HG03175 (cell line): ENCODE results near the gene IMMP2L.

Experiments
- ATAC-seq: cut with Tn5 transposase; IDR thresholded peaks from one replicate; pipeline ENCODE4 v1.9.1; 2021; ENCODE audit warnings: mild to moderate bottlenecking, moderate library complexity; ENCODE audit not compliant: unreplicated experiment

IMMP2L gene

DNA sequence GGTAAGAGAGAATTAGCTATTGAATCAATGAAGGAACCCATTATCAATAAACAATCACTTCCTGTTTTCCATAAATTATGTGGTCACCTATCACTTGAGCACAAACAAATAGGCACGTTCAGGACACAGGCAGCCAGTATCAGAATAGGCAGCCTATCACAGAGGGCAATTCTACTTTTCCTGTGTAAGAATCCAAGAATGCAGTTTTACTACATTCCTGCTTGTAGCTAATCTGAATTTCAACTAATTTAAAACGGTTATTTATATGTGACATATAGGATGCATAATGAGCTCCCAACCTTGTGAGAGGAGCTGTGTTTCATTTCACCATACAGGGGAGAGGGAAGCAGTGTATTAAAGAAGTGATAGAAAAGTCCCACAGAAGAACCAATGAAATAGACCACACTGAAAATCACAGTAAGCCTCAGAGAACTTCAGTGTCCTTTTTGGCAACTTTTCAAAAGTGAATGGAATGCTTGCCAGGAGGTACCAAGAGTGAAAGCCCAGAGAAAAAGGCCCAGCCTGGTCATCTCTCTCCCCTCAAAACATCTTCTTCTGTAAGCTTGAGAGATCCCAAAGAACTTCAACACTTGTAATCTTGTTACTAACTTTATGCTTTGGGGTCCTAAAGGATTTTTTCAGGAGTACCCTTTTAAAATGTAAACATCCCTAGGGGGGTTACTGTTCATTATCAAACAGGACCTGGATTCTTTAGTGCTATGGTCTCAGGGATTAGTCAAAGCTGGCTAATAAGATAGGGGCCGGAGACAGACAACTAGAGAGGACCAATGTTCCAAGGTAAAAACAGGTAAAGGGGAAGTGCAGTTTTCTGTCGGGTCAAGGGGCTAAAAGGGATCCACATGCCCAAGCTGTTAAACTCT is 1.3 kb downstream of the IMMP2L start:
- ATAC-seq, result no peak

DNA sequence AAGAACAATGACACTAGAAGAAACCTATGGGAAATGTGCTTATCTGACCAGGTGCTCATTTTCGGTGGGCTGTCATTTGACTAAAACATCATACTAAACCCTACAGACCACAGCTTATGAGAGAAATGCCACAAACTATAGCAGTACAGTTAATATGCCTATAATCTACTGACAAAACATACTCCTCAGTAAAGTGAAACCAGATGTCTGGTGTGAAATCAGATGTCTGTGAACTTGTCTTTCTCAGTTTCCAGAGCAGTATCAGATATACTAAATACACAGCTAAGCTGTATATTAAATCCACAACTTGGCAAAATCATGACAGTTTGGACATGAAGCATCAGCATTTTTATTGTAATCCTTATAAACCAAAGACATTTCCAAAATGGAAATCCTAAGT is 3.3 kb downstream of the IMMP2L start:
- ATAC-seq, result peak; percentile 75

- ATAC-seq, result no peak
These were observed 5.3 kb downstream of the IMMP2L start for GRCh38 chr7:111556977-111557376.

GRCh38 chr7:111554086-111554485 is 8.2 kb downstream of the IMMP2L start:
- no peak for ATAC-seq

- no peak for ATAC-seq
These were observed 21.2 kb downstream of the IMMP2L start for GRCh38 chr7:111541067-111541466.

GRCh38 chr7:111540199-111540815 is 22.0 kb downstream of the IMMP2L start:
- ATAC-seq, result no peak

DNA sequence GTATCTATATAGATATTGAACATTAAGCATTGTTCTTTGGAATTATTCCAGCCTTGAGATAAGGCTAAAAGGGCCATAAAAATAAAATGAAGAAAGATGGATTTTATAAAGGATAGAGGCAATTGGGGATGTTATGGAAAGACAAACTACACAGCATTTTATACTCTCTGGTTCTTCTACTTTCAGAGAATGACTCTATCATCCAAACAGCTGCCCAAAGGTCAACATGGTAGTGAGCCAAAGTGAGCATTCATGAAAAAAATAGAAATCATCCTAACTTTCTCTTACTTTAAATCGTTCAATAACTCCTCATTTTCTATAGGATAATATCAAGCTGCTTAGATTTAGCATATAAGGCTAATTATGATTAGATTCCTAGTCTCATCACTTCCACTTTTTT is 25.2 kb downstream of the IMMP2L start:
- no peak for ATAC-seq

GRCh38 chr7:111535142-111535870 is 27.0 kb downstream of the IMMP2L start:
- ATAC-seq, result no peak

GRCh38 chr7:111532625-111533024 is 29.7 kb downstream of the IMMP2L start:
- ATAC-seq, result no peak

- ATAC-seq, result no peak
These were observed 30.3 kb downstream of the IMMP2L start for GRCh38 chr7:111531993-111532392.

GRCh38 chr7:111530356-111530668 is 32.0 kb downstream of the IMMP2L start:
- ATAC-seq, result no peak

- ATAC-seq, result no peak
These were observed 32.6 kb downstream of the IMMP2L start for GRCh38 chr7:111529507-111530355.

DNA sequence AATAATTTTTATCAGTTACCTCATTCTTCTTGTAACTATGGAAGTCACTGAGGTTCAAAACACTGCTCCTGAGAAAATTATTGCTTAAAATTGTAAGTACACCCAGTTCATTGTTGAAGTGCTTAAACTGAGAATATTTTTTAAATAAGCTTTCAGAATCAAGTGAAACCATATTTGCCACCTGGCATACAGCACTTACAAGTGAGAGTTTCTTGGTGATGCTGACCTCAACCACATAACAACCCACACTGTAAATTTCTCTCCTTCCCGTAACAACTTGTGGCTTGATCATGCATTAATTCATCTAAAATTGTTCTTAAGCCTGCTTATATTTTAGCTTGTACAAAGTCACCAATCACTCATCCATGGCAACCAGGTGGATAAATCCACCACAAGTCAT is 34.0 kb downstream of the IMMP2L start:
- peak; percentile 64 for ATAC-seq

GRCh38 chr7:111527545-111527944 is 34.7 kb downstream of the IMMP2L start:
- ATAC-seq, result peak; percentile 88

DNA sequence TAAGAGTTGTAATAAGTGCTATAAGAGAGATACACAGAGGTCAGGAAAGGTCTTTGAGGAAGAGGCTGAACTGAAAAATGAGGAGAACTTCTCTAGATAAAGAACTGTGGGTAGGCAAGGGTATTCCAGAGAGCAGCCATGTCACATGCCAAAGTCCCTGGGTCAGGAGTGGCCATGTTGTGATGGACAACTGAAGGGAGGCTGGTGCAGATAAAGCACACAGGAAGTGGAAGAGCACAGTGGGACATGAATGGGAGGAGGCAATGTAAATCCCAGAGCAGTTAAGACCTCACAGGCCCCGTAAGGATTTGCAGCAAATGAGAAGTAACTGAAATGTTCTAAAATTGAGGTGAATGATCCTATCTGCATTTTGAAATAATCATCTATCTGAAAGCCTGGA is 37.2 kb downstream of the IMMP2L start:
- ATAC-seq, result no peak

GRCh38 chr7:111521660-111522059 is 40.6 kb downstream of the IMMP2L start:
- no peak for ATAC-seq

GRCh38 chr7:111518264-111518663 is 44.0 kb downstream of the IMMP2L start:
- ATAC-seq, result no peak

DNA sequence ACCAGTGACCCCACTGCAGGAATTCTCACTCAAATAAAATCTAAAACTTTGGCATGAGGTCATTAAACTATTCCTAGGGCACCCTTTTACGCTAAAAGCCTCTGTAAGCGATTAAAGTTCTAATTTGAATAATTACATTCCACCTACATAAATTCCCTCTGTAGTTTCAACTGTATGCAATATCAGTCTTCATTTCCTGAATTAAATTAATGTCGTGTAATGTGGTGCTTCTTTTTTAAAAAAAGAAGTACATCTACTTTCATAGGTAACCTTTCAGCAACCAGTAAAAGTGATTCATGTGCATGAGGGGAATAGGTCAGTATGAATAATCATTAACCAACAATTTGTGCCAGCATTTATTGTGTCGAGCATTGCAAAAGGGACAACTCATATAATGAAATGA is 44.7 kb downstream of the IMMP2L start:
- ATAC-seq, result no peak

DNA sequence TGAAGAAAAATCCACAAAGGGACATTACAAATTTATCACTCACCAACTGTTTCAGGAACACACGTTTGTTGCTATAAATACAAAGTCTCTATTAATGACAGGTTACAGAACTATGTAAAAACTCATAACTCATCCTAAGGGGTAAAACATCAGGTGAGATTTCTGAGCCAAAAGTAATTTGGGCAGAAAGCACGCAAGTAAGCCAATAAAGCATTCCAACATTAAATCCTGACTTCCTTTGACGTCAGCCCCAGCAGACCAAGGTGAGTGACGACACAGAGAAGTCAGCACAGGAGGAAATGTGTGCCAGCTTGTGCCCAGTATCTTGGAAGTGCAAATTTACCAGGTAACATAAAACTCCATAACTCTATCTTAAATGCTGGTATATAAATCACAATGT is 45.7 kb downstream of the IMMP2L start:
- ATAC-seq, result no peak

DNA sequence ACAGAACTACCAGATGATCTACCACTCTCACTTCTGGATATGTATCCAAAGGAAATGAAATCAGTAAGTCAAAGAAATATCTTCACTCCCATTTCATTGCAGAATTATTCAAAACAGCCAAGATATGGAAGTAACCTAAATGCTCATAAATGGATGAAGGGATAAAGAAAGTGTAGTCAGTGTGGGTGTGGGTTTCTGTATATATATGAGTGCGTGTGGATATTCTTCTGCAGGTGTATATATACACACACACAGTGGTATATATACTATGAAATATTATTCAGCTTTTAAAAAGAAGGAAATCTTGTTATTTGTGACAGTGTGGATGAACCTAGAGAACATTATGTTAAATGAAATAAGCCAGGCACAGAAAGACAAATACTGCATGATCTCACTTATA is 48.7 kb downstream of the IMMP2L start:
- no peak for ATAC-seq

DNA sequence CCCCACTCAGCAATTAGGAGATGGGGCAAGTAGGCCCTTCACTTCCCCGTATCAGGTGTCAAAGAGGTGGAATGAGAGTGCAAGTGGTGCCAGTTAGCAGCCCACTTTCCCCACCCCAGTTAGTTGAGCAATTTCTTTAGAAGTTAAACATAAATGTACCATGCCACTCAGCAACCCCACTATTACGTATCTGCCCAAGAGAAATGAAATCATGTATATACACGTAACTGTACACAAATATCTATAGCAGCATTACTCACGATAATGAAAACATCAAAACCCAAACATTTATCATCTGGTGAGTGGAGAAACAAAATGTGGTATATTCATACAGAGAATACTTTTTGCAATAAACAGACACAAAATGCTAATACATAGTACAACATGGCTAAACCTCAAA is 50.4 kb downstream of the IMMP2L start:
- ATAC-seq, result no peak
